ENCODE results near the gene CLDN4. TPM values are rescaled to one million over a fixed set of nuclear protein-coding genes. Genes with fewer than 3 reads are reported as not detected.

Gene CLDN4
- total RNA-seq, 4 donors from 2014 or later, result 208 to 533 (median 298) TPM

GRCh38 chr7:73839290-73839689 lies 8.5 kb downstream of the CLDN4 start:
- TF ChIP-seq POLR2A (IDR thresholded peaks at IDR 0.05), result no peak
- TF ChIP-seq, protein P1, sequence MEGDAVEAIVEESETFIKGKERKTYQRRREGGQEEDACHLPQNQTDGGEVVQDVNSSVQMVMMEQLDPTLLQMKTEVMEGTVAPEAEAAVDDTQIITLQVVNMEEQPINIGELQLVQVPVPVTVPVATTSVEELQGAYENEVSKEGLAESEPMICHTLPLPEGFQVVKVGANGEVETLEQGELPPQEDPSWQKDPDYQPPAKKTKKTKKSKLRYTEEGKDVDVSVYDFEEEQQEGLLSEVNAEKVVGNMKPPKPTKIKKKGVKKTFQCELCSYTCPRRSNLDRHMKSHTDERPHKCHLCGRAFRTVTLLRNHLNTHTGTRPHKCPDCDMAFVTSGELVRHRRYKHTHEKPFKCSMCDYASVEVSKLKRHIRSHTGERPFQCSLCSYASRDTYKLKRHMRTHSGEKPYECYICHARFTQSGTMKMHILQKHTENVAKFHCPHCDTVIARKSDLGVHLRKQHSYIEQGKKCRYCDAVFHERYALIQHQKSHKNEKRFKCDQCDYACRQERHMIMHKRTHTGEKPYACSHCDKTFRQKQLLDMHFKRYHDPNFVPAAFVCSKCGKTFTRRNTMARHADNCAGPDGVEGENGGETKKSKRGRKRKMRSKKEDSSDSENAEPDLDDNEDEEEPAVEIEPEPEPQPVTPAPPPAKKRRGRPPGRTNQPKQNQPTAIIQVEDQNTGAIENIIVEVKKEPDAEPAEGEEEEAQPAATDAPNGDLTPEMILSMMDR (IDR thresholded peaks at IDR 0.05), result no peak
- no peak overlapping the region for H3K4me3 ChIP-seq (ENCODE audit: low read depth, poor library complexity, severe bottlenecking)
- no peak for DNase-seq (ENCODE audit: low spot score in 2 of 2)
- intact Hi-C loops (cut with DNase I; ENCODE audit: low total_unique reads), result no loop called here
- whole genome bisulfite sequencing, 2 donors, result 87 to 95% methylated on average over 7 of the region's 7 CpGs

DNA sequence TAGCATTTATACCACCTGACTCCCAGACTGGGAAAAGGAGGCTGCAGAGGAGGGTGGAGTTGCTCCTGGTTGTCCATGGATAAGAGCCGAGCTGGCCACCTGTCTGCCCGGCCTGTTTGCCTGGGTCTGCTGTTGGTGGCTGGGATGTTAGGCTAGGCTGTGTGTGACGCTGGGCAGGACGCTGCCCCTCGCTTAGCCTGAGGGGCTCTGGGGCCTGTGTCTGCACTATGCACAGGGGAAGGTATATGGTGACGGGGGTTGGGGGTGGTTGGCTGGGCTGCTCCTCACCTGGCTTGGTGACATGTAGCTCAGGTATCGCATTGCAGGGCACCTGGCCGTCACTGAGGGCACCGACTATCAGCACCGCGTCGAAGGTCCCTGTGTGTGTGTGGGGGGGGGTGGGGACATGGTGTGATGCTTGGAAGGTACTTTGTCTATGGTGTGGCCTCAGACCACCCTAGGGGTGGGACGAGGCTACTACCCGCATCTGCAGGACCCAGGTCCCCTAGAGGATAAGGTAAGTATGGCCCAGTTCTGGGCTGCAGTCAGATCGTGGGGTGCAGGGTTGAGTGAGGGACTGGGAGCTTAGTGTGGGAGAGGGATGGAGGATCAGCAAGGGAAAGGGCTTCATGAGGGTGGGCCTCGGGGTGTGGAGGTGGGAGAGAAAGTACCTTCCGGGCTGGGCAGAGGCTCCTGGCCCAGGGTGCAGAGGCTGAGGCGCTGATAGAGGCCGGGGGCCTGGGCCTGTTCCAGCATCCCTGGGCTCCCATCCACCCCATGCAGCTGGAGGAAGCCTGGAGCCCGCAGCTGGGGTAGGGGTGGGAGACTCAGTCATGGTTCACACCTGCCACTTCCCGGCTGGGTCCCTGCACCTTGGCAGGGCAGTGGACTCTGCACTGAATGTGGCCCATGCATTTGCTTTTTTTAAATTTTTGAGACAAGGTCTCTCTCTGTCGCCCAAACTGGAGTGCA lies 9.2 kb downstream of the CLDN4 start:
- intact Hi-C loops (cut with DNase I; ENCODE audit: low total_unique reads), result loop anchor here (5.0 kb wide), 1 partner anchor 103 kb away; the partner anchor contains the start of gene ABHD11
- H3K4me3 ChIP-seq (ENCODE audit: low read depth, poor library complexity, severe bottlenecking), result no peak overlapping the region
- no peak for DNase-seq (ENCODE audit: low spot score in 2 of 2)
- no peak for TF ChIP-seq POLR2A (IDR thresholded peaks at IDR 0.05)
- TF ChIP-seq, protein P1 (IDR thresholded peaks at IDR 0.05), result no peak
- 92 to 94% methylated on average over 22 of the region's 22 CpGs for WGBS, 2 donors

DNA sequence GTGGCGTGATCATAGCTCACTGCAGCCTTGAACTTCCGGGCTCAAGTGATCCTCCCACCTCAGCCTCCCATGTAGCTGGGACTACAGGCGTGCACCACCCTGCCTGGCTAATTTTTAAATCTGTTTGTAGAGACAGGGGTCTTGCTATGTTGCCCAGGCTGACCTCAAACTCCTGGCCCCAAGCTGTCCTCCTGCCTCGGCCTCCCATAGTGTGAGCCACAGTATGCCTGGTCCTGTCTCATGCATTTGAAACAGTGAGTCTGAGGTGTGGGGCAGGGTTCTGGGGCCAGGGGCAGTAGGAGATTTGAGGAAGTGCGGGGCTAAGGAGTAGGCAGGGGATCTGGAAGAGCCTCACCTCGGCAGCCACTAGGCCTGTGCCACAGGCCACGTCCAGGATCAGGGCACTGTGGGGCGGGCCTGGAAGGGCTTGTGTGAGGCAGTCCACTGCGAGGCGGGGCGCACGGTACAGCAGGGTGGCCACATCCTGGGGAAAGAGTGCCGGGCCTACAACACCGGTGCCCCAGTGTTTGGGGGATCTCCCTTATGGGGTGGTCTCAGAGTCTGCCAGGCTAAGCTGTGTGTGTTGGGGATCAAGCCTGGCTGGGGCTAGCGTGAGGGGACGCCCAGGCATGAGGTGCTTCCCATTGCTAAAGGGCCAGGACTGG lies 10.1 kb downstream of the CLDN4 start:
- WGBS, 2 donors, result 89 to 91% methylated on average over 16 of the region's 16 CpGs

DNA sequence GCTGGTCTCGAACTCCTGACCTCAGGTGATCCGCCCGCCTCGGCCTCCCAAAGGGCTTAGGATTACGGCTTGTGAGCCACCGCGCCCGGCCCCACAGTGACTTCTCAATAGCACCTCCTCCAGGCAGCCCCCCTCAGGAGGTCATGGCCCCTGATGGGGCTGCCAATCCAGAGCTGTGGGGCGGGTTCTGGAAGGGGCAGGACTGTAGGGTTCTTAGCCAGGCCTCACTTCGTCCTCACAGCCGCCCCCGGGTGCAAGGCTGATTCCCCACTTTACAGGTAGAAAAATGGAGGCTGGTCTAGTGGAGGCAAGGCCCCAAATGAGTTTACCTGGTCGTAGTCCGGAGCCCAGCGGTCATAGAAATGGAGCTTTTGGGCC lies 10.9 kb downstream of the CLDN4 start:
- TF ChIP-seq, protein P1 (IDR thresholded peaks at IDR 0.05), result no peak
- TF ChIP-seq POLR2A (IDR thresholded peaks at IDR 0.05), result no peak
- intact Hi-C loops (cut with DNase I; ENCODE audit: low total_unique reads), result loop anchor here (5.0 kb wide), 1 partner anchor 104 kb away; the partner anchor contains the start of gene ABHD11
- peak overlapping the region; percentile 58 for H3K4me3 ChIP-seq (ENCODE audit: low read depth, poor library complexity, severe bottlenecking)
- 49 to 56% methylated on average over 15 of the region's 15 CpGs for WGBS, 2 donors
- no peak for DNase-seq (ENCODE audit: low spot score in 2 of 2)

More for the DNA sequence above, 10.1 kb downstream of the CLDN4 start:
- DNase-seq (ENCODE audit: low spot score in 2 of 2), result no peak
- intact Hi-C loops (cut with DNase I; ENCODE audit: low total_unique reads), result loop anchor here (5.0 kb wide), 1 partner anchor 104 kb away; the partner anchor contains the start of gene ABHD11
- no peak overlapping the region for H3K4me3 ChIP-seq (ENCODE audit: low read depth, poor library complexity, severe bottlenecking)
- TF ChIP-seq POLR2A (IDR thresholded peaks at IDR 0.05), result no peak
- TF ChIP-seq, protein P1 (IDR thresholded peaks at IDR 0.05), result no peak

- intact Hi-C loops (cut with DNase I; ENCODE audit: low total_unique reads), result loop anchor here (5.0 kb wide), 1 partner anchor 105 kb away; the partner anchor contains the start of gene ABHD11
- DNase-seq (ENCODE audit: low spot score in 2 of 2), result peak; percentile 94 to 99
- 2 to 3% methylated on average over 33 to 41 of the region's 45 CpGs for WGBS, 2 donors
- H3K4me3 ChIP-seq (ENCODE audit: low read depth, poor library complexity, severe bottlenecking), result peak within 1 kb of the TSS; percentile 58
- TF ChIP-seq POLR2A (IDR thresholded peaks at IDR 0.05), result peak in 1 of 2 donors; percentile 67
- TF ChIP-seq, protein P1 (IDR thresholded peaks at IDR 0.05), result no peak
Observed at GRCh38 chr7:73842067-73842976, 11.5 kb downstream of the CLDN4 start, which contains the start of gene METTL27. Gene METTL27, minus strand, starts transcription at chr7:73842516. Its CDS starts 376 bp downstream, at chr7:73842140.

Data from lower leg skin (tissue), 4 donors.